ENCODE results near the gene SORBS1. TPM values are rescaled to one million over a fixed set of nuclear protein-coding genes. Genes with fewer than 3 reads are reported as not detected.

SORBS1 gene
- total and polyA plus RNA-seq, 4 donors, result 33.2 to 71.3 (median 44.1) TPM

GRCh38 chr10:95407546-95407945 is 153.6 kb downstream of the SORBS1 start:
- H3K36me3 ChIP-seq (ENCODE audit: control insufficient read depth in 4 of 4, insufficient read depth in 3 of 4, low read depth in 1 of 4, low read length in 3 of 4), result peaks cover 6 to 21% (median 18%) of the 10 kb centered on the region in 4 donors
- no peaks in the 10 kb centered on the region for H3K9me3 ChIP-seq (ENCODE audit: control insufficient read depth in 4 of 4, low read length in 3 of 4)
- H3K9ac ChIP-seq (ENCODE audit: low read depth in 1 of 2, low read length in 2 of 2), result no peak overlapping the region
- TF ChIP-seq, protein P1, sequence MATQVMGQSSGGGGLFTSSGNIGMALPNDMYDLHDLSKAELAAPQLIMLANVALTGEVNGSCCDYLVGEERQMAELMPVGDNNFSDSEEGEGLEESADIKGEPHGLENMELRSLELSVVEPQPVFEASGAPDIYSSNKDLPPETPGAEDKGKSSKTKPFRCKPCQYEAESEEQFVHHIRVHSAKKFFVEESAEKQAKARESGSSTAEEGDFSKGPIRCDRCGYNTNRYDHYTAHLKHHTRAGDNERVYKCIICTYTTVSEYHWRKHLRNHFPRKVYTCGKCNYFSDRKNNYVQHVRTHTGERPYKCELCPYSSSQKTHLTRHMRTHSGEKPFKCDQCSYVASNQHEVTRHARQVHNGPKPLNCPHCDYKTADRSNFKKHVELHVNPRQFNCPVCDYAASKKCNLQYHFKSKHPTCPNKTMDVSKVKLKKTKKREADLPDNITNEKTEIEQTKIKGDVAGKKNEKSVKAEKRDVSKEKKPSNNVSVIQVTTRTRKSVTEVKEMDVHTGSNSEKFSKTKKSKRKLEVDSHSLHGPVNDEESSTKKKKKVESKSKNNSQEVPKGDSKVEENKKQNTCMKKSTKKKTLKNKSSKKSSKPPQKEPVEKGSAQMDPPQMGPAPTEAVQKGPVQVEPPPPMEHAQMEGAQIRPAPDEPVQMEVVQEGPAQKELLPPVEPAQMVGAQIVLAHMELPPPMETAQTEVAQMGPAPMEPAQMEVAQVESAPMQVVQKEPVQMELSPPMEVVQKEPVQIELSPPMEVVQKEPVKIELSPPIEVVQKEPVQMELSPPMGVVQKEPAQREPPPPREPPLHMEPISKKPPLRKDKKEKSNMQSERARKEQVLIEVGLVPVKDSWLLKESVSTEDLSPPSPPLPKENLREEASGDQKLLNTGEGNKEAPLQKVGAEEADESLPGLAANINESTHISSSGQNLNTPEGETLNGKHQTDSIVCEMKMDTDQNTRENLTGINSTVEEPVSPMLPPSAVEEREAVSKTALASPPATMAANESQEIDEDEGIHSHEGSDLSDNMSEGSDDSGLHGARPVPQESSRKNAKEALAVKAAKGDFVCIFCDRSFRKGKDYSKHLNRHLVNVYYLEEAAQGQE (IDR thresholded peaks at IDR 0.05), result no peak
- TF ChIP-seq RAD21 (IDR thresholded peaks at IDR 0.05) (no peak), CTCF (IDR thresholded peaks at IDR 0.05; ENCODE audit: low read depth, low read length, missing input control) (no peak), HNF4A (conservative IDR thresholded peaks at IDR 0.05) (no peak), GABPA (IDR thresholded peaks at IDR 0.05 in 1 of 2, conservative IDR thresholded peaks at IDR 0.05 in 1 of 2) (no peak), SP1 (IDR thresholded peaks at IDR 0.05) (no peak), JUND (IDR thresholded peaks at IDR 0.05) (no peak), YY1 (IDR thresholded peaks at IDR 0.05) (no peak), EGR1 (IDR thresholded peaks at IDR 0.05; ENCODE audit: low read depth in 2 of 2) (no peak), HNF4G (IDR thresholded peaks at IDR 0.05) (no peak)
- TF ChIP-seq, protein P2, sequence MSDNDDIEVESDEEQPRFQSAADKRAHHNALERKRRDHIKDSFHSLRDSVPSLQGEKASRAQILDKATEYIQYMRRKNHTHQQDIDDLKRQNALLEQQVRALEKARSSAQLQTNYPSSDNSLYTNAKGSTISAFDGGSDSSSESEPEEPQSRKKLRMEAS (IDR thresholded peaks at IDR 0.05), result no peak
- TF ChIP-seq, protein P3, sequence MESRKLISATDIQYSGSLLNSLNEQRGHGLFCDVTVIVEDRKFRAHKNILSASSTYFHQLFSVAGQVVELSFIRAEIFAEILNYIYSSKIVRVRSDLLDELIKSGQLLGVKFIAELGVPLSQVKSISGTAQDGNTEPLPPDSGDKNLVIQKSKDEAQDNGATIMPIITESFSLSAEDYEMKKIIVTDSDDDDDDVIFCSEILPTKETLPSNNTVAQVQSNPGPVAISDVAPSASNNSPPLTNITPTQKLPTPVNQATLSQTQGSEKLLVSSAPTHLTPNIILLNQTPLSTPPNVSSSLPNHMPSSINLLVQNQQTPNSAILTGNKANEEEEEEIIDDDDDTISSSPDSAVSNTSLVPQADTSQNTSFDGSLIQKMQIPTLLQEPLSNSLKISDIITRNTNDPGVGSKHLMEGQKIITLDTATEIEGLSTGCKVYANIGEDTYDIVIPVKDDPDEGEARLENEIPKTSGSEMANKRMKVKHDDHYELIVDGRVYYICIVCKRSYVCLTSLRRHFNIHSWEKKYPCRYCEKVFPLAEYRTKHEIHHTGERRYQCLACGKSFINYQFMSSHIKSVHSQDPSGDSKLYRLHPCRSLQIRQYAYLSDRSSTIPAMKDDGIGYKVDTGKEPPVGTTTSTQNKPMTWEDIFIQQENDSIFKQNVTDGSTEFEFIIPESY (IDR thresholded peaks at IDR 0.05), result no peak
- H3K4me3 ChIP-seq (ENCODE audit: low read depth in 1 of 3, low read length in 3 of 3), result no peak overlapping the region
- DNase-seq (ENCODE audit: low spot score), result no peak
- H3K27ac ChIP-seq (ENCODE audit: low read depth in 1 of 2, low read length in 2 of 2), result peak overlapping the region in 1 of 2 donors; percentile 80
- no peaks in the 10 kb centered on the region for H3K27me3 ChIP-seq (ENCODE audit: control insufficient read depth in 4 of 4, insufficient read depth in 4 of 4, low read length in 3 of 4)
- H3K4me1 ChIP-seq (ENCODE audit: control insufficient read depth in 4 of 4, insufficient read depth in 4 of 4, low read length in 3 of 4), result peaks cover 5 to 12% (median 8%) of the 10 kb centered on the region in 4 donors
- WGBS, result 94% methylated on average over 7 of the region's 7 CpGs

GRCh38 chr10:95406651-95407280 is 154.4 kb downstream of the SORBS1 start:
- Histone ChIP-seq H3K27me3 (ENCODE audit: control insufficient read depth in 4 of 4, insufficient read depth in 4 of 4, low read length in 3 of 4) (no peaks in the 10 kb centered on the region), H3K27ac (ENCODE audit: low read depth in 1 of 2, low read length in 2 of 2) (peak overlapping the region; percentile 74 to 80), H3K9me3 (ENCODE audit: control insufficient read depth in 4 of 4, low read length in 3 of 4) (no peaks in the 10 kb centered on the region), H3K36me3 (ENCODE audit: control insufficient read depth in 4 of 4, insufficient read depth in 3 of 4, low read depth in 1 of 4, low read length in 3 of 4) (peaks cover 6 to 22% (median 20%) of the 10 kb centered on the region in 4 donors), H3K4me1 (ENCODE audit: control insufficient read depth in 4 of 4, insufficient read depth in 4 of 4, low read length in 3 of 4) (peaks cover 5 to 12% (median 8%) of the 10 kb centered on the region in 4 donors), H3K9ac (ENCODE audit: low read depth in 1 of 2, low read length in 2 of 2) (peak overlapping the region in 1 of 2 donors; percentile 43), H3K4me3 (ENCODE audit: low read depth in 1 of 3, low read length in 3 of 3) (no peak overlapping the region)
- DNase-seq (ENCODE audit: low spot score), result peak; percentile 65
- WGBS, result 32% methylated on average over 11 of the region's 11 CpGs
- no peak for TF ChIP-seq EGR1 (IDR thresholded peaks at IDR 0.05; ENCODE audit: low read depth in 2 of 2)
- TF ChIP-seq SP1 (IDR thresholded peaks at IDR 0.05), result peak; percentile 57
- peak; percentile 84 for TF ChIP-seq FOXA1 (IDR thresholded peaks at IDR 0.05)
- TF ChIP-seq YY1 (IDR thresholded peaks at IDR 0.05), result peak; percentile 73
- TF ChIP-seq RXRA (IDR thresholded peaks at IDR 0.05), result peak; percentile 48 to 75
- peak; percentile 44 to 52 for TF ChIP-seq RAD21 (IDR thresholded peaks at IDR 0.05)
- TF ChIP-seq ATF3 (IDR thresholded peaks at IDR 0.05), result no peak
- no peak for TF ChIP-seq TAF1 (conservative IDR thresholded peaks at IDR 0.05)
- TF ChIP-seq, protein P1 (IDR thresholded peaks at IDR 0.05), result peak; percentile 48
- TF ChIP-seq FOXA2 (IDR thresholded peaks at IDR 0.05), result peak; percentile 87
- TF ChIP-seq GABPA (IDR thresholded peaks at IDR 0.05 in 1 of 2, conservative IDR thresholded peaks at IDR 0.05 in 1 of 2), result peak in 1 of 2 donors; percentile 17

Measured in liver (tissue), 9 donors.